NCI-H1092 (cell line): ENCODE data around the gene SPTBN4.

Experiments
- DNase-seq: peaks from one replicate; lab custom pipeline; 2025; lab: John Stamatoyannopoulos, UW

SPTBN4 gene

GRCh38 chr19:40565910-40566495 lies 99.2 kb downstream of the SPTBN4 start:
- no peak for DNase-seq

- no peak for DNase-seq
Observed at GRCh38 chr19:40567040-40567749, 100.4 kb downstream of the SPTBN4 start.

GRCh38 chr19:40567750-40568494 lies 101.1 kb downstream of the SPTBN4 start:
- no peak for DNase-seq

- DNase-seq, result peak; percentile 95
Observed at GRCh38 chr19:40570313-40571004, 103.7 kb downstream of the SPTBN4 start.

- no peak for DNase-seq
Observed at GRCh38 chr19:40571005-40571318, 104.2 kb downstream of the SPTBN4 start.

GRCh38 chr19:40571831-40572495 lies 105.2 kb downstream of the SPTBN4 start:
- DNase-seq, result no peak

- no peak for DNase-seq
Observed at GRCh38 chr19:40575326-40575725, 108.5 kb downstream of the SPTBN4 start.

- DNase-seq, result no peak
Observed at GRCh38 chr19:40576151-40576584, 109.4 kb downstream of the SPTBN4 start.

GRCh38 chr19:40576585-40577451 lies 110.0 kb downstream of the SPTBN4 start, which contains the start of gene SHKBP1:
TSS of gene SHKBP1 (plus strand) at chr19:40576873. CDS start at chr19:40576900, 27 bp downstream.
- DNase-seq, result peak; percentile 76

- no peak for DNase-seq
Observed at GRCh38 chr19:40578442-40578908, 111.7 kb downstream of the SPTBN4 start.

- no peak for DNase-seq
Observed at GRCh38 chr19:40580619-40581018, 113.8 kb downstream of the SPTBN4 start.

- no peak for DNase-seq
Observed at GRCh38 chr19:40581531-40581930, 114.7 kb downstream of the SPTBN4 start.

GRCh38 chr19:40582467-40582866 lies 115.7 kb downstream of the SPTBN4 start:
- no peak for DNase-seq

GRCh38 chr19:40583283-40583682 lies 116.5 kb downstream of the SPTBN4 start:
- DNase-seq, result no peak

- no peak for DNase-seq
Observed at GRCh38 chr19:40584007-40584406, 117.2 kb downstream of the SPTBN4 start.

- DNase-seq, result no peak
Observed at GRCh38 chr19:40585241-40585981, 118.6 kb downstream of the SPTBN4 start.

GRCh38 chr19:40585982-40586422 lies 119.2 kb downstream of the SPTBN4 start:
- no peak for DNase-seq

- DNase-seq, result no peak
Observed at GRCh38 chr19:40586611-40587010, 119.8 kb downstream of the SPTBN4 start.

- no peak for DNase-seq
Observed at GRCh38 chr19:40588110-40588854, 121.5 kb downstream of the SPTBN4 start.
